ENCODE results near the gene LBHD1. TPM values are rescaled to one million over a fixed set of nuclear protein-coding genes. Genes with fewer than 3 reads are reported as not detected.

LBHD1 gene
- total and polyA plus RNA-seq, 2 donors (not counting 3 experiments of a cell fraction or from before 2014, with no cell fraction given) = 3.8 to 7.5 TPM

DNA sequence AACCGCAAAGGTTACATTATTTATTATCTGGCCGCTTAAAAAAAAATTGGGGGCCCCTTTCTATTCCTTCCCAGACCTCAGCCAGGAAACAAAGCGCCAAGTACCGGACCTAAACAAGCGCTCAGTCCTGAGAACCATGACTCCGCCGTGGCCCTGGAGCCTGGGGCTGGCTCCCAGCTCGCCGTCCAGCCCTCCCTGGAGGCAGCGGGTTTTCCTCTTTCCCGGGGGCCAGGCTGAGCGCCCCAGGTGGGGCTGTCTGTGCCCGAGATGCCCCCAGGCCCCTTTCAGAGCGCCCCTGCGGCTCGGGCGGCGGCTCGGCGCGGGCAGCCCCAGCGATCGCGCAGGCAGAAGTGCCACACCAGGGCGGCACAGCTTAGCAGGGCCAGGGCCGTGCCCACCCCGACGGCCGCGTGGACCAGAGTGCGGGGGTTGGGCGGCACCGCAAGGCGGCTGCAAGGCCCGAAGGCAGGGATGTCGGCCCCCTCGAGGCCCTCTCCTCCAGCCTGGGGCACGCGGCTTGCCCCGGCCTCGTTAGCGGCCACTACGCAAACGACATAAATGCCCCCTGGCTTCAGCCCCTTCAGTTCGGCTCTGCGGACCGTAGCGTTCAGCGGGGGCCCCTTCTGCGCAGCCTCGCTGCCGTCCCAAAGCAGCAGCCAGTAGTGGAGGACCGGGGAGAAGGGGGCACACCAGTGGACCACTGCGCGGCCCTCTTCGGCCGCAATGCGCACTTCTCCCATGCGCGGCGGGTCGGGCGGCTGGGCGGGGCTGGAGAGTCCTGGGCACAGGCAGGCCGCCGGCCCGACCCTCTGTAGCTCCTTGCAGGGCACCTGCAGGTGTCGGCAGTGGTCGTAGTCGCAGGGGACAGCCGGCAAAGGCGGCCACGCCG is 15.7 kb upstream of the LBHD1 start:
- no peak overlapping the region for H3K9ac ChIP-seq (replicated peaks; ENCODE audit: extremely low read depth, insufficient read depth, low read length)
- CTCF ChIA-PET = no interaction called here
- peak overlapping the region; percentile 50 for H2AFZ ChIP-seq (ENCODE audit: low read depth, low read length)
- H3K9me3 ChIP-seq (replicated peaks; ENCODE audit: control insufficient read depth, insufficient read depth, low read length) = no peaks in the 10 kb centered on the region
- peaks cover 5 to 22% of the 10 kb centered on the region in 2 experiments for H3K36me3 ChIP-seq (ENCODE audit: control insufficient read depth in 2 of 2, extremely low read depth in 1 of 2, insufficient read depth in 2 of 2, low read length in 2 of 2)
- no peak overlapping the region for H3K27ac ChIP-seq (ENCODE audit: insufficient read depth, low read depth, low read length)
- dilution Hi-C loops (cut with MboI; ENCODE audit: extremely low pct_ligation_motif_present, low sequenced_read_pairs) (no loop called here), intact Hi-C loops (cut with micrococcal nuclease) (no loop called here)
- TF ChIP-seq EZH2 (IDR thresholded peaks at IDR 0.05; ENCODE audit: borderline replicate concordance, low read depth, low read length, severe bottlenecking) = peak; percentile 70
- TF ChIP-seq POLR2A (IDR thresholded peaks at IDR 0.05; ENCODE audit: low read depth, low read length) = no peak
- no peak for TF ChIP-seq POLR2AphosphoS5 (IDR thresholded peaks at IDR 0.05; ENCODE audit: insufficient read depth, low read depth, low read length)
- TF ChIP-seq FOS (IDR thresholded peaks at IDR 0.05; ENCODE audit: borderline replicate concordance, insufficient read depth, low read length) = no peak
- H3K9me1 ChIP-seq (replicated peaks; ENCODE audit: control insufficient read depth, extremely low read depth, insufficient read depth, low read length) = no peaks in the 10 kb centered on the region
- H3K4me3 ChIP-seq (replicated peaks in 1 of 3; ENCODE audit: insufficient read depth in 1 of 3, low read depth in 1 of 3, low read length in 3 of 3) = peak overlapping the region in 1 of 3 experiments; percentile 16
- H3K4me1 ChIP-seq (ENCODE audit: control insufficient read depth, extremely low read depth, insufficient read depth, low read length) = no peaks in the 10 kb centered on the region
- no peak overlapping the region for H3K4me2 ChIP-seq (ENCODE audit: insufficient read depth, low read length)
- no peaks in the 10 kb centered on the region for H3K79me2 ChIP-seq (ENCODE audit: control insufficient read depth, insufficient read depth, low read length)
- POLR2A ChIA-PET = no interaction called here
- H4K20me1 ChIP-seq (replicated peaks; ENCODE audit: control insufficient read depth, extremely low read depth, insufficient read depth, low read length) = no peaks in the 10 kb centered on the region
- peak; percentile 28 for FAIRE-seq
- H3K27me3 ChIP-seq (ENCODE audit: control insufficient read depth in 2 of 2, insufficient read depth in 2 of 2, low read length in 2 of 2) = peaks cover 2 to 10% of the 10 kb centered on the region in 2 experiments
- DNase-seq (ENCODE audit: low read depth, low spot score) = no peak
- BruUV-seq (replicated peaks) = no TSS peak

DNA sequence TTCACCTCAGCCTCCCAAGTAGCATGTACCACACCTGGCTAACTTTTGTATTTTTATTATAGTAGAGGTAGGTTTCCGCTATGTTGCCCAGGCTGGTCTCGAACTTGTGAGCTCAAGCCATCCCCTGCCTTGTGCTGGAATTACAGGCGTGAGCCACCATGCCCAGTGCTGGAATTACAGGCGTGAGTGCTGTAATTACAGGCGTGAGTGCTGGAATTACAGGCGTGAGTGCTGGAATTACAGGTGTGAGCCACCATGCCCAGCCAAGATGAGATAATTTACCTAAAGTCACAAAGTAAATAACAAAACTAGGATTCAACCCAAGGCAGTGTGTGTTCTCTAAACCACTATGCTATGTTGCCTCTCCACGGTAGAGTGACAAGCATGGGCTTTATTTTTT is 10.5 kb upstream of the LBHD1 start:
- Histone ChIP-seq H3K9me3 (replicated peaks; ENCODE audit: control insufficient read depth, insufficient read depth, low read length) (no peaks in the 10 kb centered on the region), H4K20me1 (replicated peaks; ENCODE audit: control insufficient read depth, extremely low read depth, insufficient read depth, low read length) (no peaks in the 10 kb centered on the region), H3K9ac (replicated peaks; ENCODE audit: extremely low read depth, insufficient read depth, low read length) (no peak overlapping the region), H3K36me3 (ENCODE audit: control insufficient read depth in 2 of 2, extremely low read depth in 1 of 2, insufficient read depth in 2 of 2, low read length in 2 of 2) (peaks cover 0 to 4% of the 10 kb centered on the region in 2 experiments), H3K27me3 (ENCODE audit: control insufficient read depth in 2 of 2, insufficient read depth in 2 of 2, low read length in 2 of 2) (no peaks in the 10 kb centered on the region), H3K27ac (ENCODE audit: insufficient read depth, low read depth, low read length) (no peak overlapping the region), H3K4me3 (replicated peaks in 1 of 3; ENCODE audit: insufficient read depth in 1 of 3, low read depth in 1 of 3, low read length in 3 of 3) (no peak overlapping the region), H3K4me1 (ENCODE audit: control insufficient read depth, extremely low read depth, insufficient read depth, low read length) (peaks cover 11% of the 10 kb centered on the region), H3K4me2 (ENCODE audit: insufficient read depth, low read length) (no peak overlapping the region), H3K79me2 (ENCODE audit: control insufficient read depth, insufficient read depth, low read length) (peaks cover 12% of the 10 kb centered on the region), H2AFZ (ENCODE audit: low read depth, low read length) (no peak overlapping the region), H3K9me1 (replicated peaks; ENCODE audit: control insufficient read depth, extremely low read depth, insufficient read depth, low read length) (no peaks in the 10 kb centered on the region)
- POLR2A ChIA-PET = no interaction called here
- DNase-seq (ENCODE audit: low read depth, low spot score) = no peak
- CTCF ChIA-PET = interaction anchor here (1.4 to 3.9 kb wide), 2 partner anchors 10 to 11 kb away, joined by 3 to 118 read pairs; partner anchors contain the start of genes LBHD1, LRRN4CL and UQCC3
- dilution Hi-C loops (cut with MboI; ENCODE audit: extremely low pct_ligation_motif_present, low sequenced_read_pairs) (no loop called here), intact Hi-C loops (cut with micrococcal nuclease) (no loop called here)
- TF ChIP-seq POLR2AphosphoS5 (IDR thresholded peaks at IDR 0.05; ENCODE audit: insufficient read depth, low read depth, low read length) = no peak
- TF ChIP-seq MYC (IDR thresholded peaks at IDR 0.05; ENCODE audit: low read depth, low read length) = no peak
- FAIRE-seq = no peak
- BruUV-seq (replicated peaks) = no TSS peak
